Hepatocyte (in vitro differentiated cells): ENCODE data around the gene HESX1. TPM values are rescaled to one million over a fixed set of nuclear protein-coding genes. Genes with fewer than 3 reads are reported as not detected.
A peak's percentile ranks its signal among the peaks of the same experiment; 100 is the strongest.

Experiments
- DNase-seq: peaks from one replicate; pipeline ENCODE4 v3.0.0-alpha.2; 2016; ENCODE audit warnings: low spot score
- H2AFZ ChIP-seq: fragments of 200-600 bp; sonication (generic); 2 replicates; pipeline ENCODE4 v1.6.0; 2016; ENCODE audit warnings: antibody characterized with exemption, mild to moderate bottlenecking
- H3K27ac ChIP-seq: fragments of 200-600 bp; sonication (generic); 2 replicates; pipeline ENCODE4 v1.5.1; 2016; ENCODE audit warnings: mild to moderate bottlenecking
- H3K27me3 ChIP-seq: fragments of 200-600 bp; sonication (generic); 2 replicates; pipeline ENCODE4 v1.6.1; 2016
- H3K36me3 ChIP-seq: fragments of 200-600 bp; sonication (generic); replicated peaks from 2 replicates; pipeline ENCODE4 v1.5.1; 2016; ENCODE audit warnings: low read depth; ENCODE audit not compliant: insufficient read depth
- H3K4me1 ChIP-seq: fragments of 200-600 bp; sonication (generic); 2 replicates; pipeline ENCODE4 v1.5.1; 2016; ENCODE audit warnings: mild to moderate bottlenecking, moderate library complexity; ENCODE audit not compliant: insufficient read depth
- H3K4me2 ChIP-seq: fragments of 200-600 bp; sonication (generic); 2 replicates; pipeline ENCODE4 v1.6.0; 2016
- H3K4me3 ChIP-seq: fragments of 200-600 bp; sonication (generic); 2 replicates; pipeline ENCODE4 v1.5.1; 2016; ENCODE audit warnings: mild to moderate bottlenecking
- H3K79me2 ChIP-seq: fragments of 200-600 bp; sonication (generic); 2 replicates; pipeline ENCODE4 v1.6.0; 2017; ENCODE audit warnings: mild to moderate bottlenecking
- H3K9me2 ChIP-seq: fragments of 200-600 bp; sonication (generic); replicated peaks from 2 replicates; pipeline ENCODE4 v1.6.0; 2017; ENCODE audit warnings: mild to moderate bottlenecking; ENCODE audit not compliant: insufficient read depth
- H3K9me3 ChIP-seq: fragments of 200-600 bp; sonication (generic); 2 replicates; pipeline ENCODE4 v1.5.1; 2016; ENCODE audit warnings: low read depth, mild to moderate bottlenecking
- H4K20me1 ChIP-seq: fragments of 200-600 bp; sonication (generic); 2 replicates; pipeline ENCODE4 v1.6.0; 2016; ENCODE audit warnings: mild to moderate bottlenecking; ENCODE audit not compliant: insufficient read depth, poor library complexity, severe bottlenecking
- EZH2 ChIP-seq: fragments of 200-600 bp; sonication (generic); IDR thresholded peaks from 2 replicates; pipeline ENCODE4 v1.6.1; 2016; ENCODE audit warnings: antibody characterized with exemption, mild to moderate bottlenecking, borderline replicate concordance
- EZH2phosphoT487 ChIP-seq: fragments of 200-600 bp; sonication (generic); IDR thresholded peaks from one replicate; pipeline ENCODE4 v1.6.1; 2018; ENCODE audit warnings: antibody characterized with exemption, mild to moderate bottlenecking, low read depth, moderate library complexity; ENCODE audit not compliant: unreplicated experiment, severe bottlenecking
- WGBS: methylation state at CpG from one replicate; pipeline ENCODE4 v1.1.6; 2016; ENCODE audit warnings: low lambda C conversion rate; ENCODE audit errors: missing lambda C conversion rate; 5-methylcytosine and 5-hydroxymethylcytosine counted together
- polyA plus RNA-seq: library from polyadenylated mRNA; unstranded; fragments of >200 nt; fragmentation: Nextera tagmentation; extraction: Ambion mirVana; gene quantifications from 2 replicates; pipeline ENCODE4 v1.2.1, GENCODE V29; 2016
- total RNA-seq: library from RNA; depleted of rRNA; stranded (reverse); fragments of >200 nt; gene quantifications from 2 replicates; pipeline ENCODE4 v1.2.3, GENCODE V29; 2014
- TF ChIP-seq, protein P1 (sequence below): fragments of 200-600 bp; sonication (generic); IDR thresholded peaks from 2 replicates; pipeline ENCODE4 v1.5.1; 2016; ENCODE audit warnings: antibody characterized with exemption, mild to moderate bottlenecking; ENCODE audit not compliant: poor library complexity

Gene HESX1
- total and polyA plus RNA-seq, 2 experiments from 2014 or later = 0.85 to 1.3 TPM

GRCh38 chr3:57179580-57180410, 20.0 kb downstream of the HESX1 start:
- Histone ChIP-seq H3K4me3 (no peak overlapping the region), H3K36me3 (no peaks in the 10 kb centered on the region), H2AFZ (no peak overlapping the region), H3K27me3 (no peaks in the 10 kb centered on the region), H3K9me2 (no peaks in the 10 kb centered on the region), H3K4me1 (no peaks in the 10 kb centered on the region), H3K27ac (no peak overlapping the region), H3K9me3 (no peaks in the 10 kb centered on the region), H3K4me2 (no peak overlapping the region), H3K79me2 (no peaks in the 10 kb centered on the region), H4K20me1 (no peaks in the 10 kb centered on the region)
- DNase-seq = peak; percentile 34
- WGBS = 82% methylated on average over 5 of the region's 5 CpGs
- no peak for TF ChIP-seq EZH2
- no peak for TF ChIP-seq EZH2phosphoT487
- TF ChIP-seq, protein P1, sequence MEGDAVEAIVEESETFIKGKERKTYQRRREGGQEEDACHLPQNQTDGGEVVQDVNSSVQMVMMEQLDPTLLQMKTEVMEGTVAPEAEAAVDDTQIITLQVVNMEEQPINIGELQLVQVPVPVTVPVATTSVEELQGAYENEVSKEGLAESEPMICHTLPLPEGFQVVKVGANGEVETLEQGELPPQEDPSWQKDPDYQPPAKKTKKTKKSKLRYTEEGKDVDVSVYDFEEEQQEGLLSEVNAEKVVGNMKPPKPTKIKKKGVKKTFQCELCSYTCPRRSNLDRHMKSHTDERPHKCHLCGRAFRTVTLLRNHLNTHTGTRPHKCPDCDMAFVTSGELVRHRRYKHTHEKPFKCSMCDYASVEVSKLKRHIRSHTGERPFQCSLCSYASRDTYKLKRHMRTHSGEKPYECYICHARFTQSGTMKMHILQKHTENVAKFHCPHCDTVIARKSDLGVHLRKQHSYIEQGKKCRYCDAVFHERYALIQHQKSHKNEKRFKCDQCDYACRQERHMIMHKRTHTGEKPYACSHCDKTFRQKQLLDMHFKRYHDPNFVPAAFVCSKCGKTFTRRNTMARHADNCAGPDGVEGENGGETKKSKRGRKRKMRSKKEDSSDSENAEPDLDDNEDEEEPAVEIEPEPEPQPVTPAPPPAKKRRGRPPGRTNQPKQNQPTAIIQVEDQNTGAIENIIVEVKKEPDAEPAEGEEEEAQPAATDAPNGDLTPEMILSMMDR = peak; percentile 46

GRCh38 chr3:57176045-57176444, 23.7 kb downstream of the HESX1 start:
- Histone ChIP-seq H3K27me3 (no peaks in the 10 kb centered on the region), H2AFZ (no peak overlapping the region), H3K9me2 (no peaks in the 10 kb centered on the region), H3K27ac (no peak overlapping the region), H3K4me3 (no peak overlapping the region), H3K9me3 (no peaks in the 10 kb centered on the region), H3K36me3 (no peaks in the 10 kb centered on the region), H3K79me2 (no peaks in the 10 kb centered on the region), H3K4me2 (no peak overlapping the region), H4K20me1 (no peaks in the 10 kb centered on the region), H3K4me1 (no peaks in the 10 kb centered on the region)
- TF ChIP-seq EZH2 (no peak), EZH2phosphoT487 (no peak)
- TF ChIP-seq, protein P1 = no peak
- DNase-seq = no peak
- WGBS = 95% methylated on average over 1 of the region's 1 CpG

GRCh38 chr3:57173687-57174086, 26.1 kb downstream of the HESX1 start:
- Histone ChIP-seq H3K4me3 (no peak overlapping the region), H3K79me2 (no peaks in the 10 kb centered on the region), H3K36me3 (no peaks in the 10 kb centered on the region), H3K27me3 (no peaks in the 10 kb centered on the region), H3K9me2 (no peaks in the 10 kb centered on the region), H3K27ac (no peak overlapping the region), H3K4me2 (no peak overlapping the region), H2AFZ (no peak overlapping the region), H4K20me1 (no peaks in the 10 kb centered on the region), H3K4me1 (no peaks in the 10 kb centered on the region), H3K9me3 (no peaks in the 10 kb centered on the region)
- no peak for DNase-seq
- TF ChIP-seq EZH2 (no peak), EZH2phosphoT487 (no peak)
- TF ChIP-seq, protein P1 = no peak
- 78% methylated on average over 2 of the region's 2 CpGs for WGBS
